Colonic mucosa (tissue), 4 donors: ENCODE results near the gene MACROD1. TPM values are rescaled to one million over a fixed set of nuclear protein-coding genes. Genes with fewer than 3 reads are reported as not detected.

ENCODE experiments used
- DNase-seq: peaks from one replicate; pipeline ENCODE4 v3.0.0-alpha.2; 2020
- H3K27ac ChIP-seq: fragments of 200-600 bp; one replicate; pipeline ENCODE4 v1.8.0; 2021
- H3K27me3 ChIP-seq: fragments of 200-600 bp; one replicate; pipeline ENCODE4 v1.8.0; 2021
- H3K36me3 ChIP-seq: fragments of 200-600 bp; one replicate; pipeline ENCODE4 v1.8.0; 2021
- H3K4me1 ChIP-seq: fragments of 200-600 bp; one replicate; pipeline ENCODE4 v1.8.0; 2021; ENCODE audit warnings: mild to moderate bottlenecking
- H3K4me3 ChIP-seq: fragments of 200-600 bp; one replicate; pipeline ENCODE4 v1.8.0; 2021
- H3K9ac ChIP-seq, 2 donors: one replicate each; pipeline ENCODE4 v1.7.0; 2013; ENCODE audit warnings: control low read depth in 2 of 2, low read depth in 2 of 2, low read length in 2 of 2
- H3K9me3 ChIP-seq: fragments of 200-600 bp; one replicate; pipeline ENCODE4 v1.8.0; 2021
- CTCF ChIP-seq: fragments of 200-600 bp; IDR thresholded peaks from one replicate; pipeline ENCODE4 v1.8.0; 2022; ENCODE audit warnings: antibody characterized with exemption, mild to moderate bottlenecking
- intact Hi-C: fragments of 100-400 bp; cut with DNase I; formaldehyde crosslinking; loops from one replicate; pipeline ENCODE4 v1.14.1; 2022
- total RNA-seq, 2 donors: library from RNA; stranded (reverse); fragmentation: NEBNext Ultra II Directional in 1 of 2; extraction: Animal tissue kit (Norgen Biotek cat#: 25700) in 1 of 2; gene quantifications; one replicate each; pipeline ENCODE4 v1.2.1, GENCODE V29; 2021
- donor health status: healthy.
- donor health status: DM: no; HTN: no; CAD: no.
- donor health status: DM: no; HTN: no; CAD: no.

The MACROD1 gene
- total RNA-seq, 2 donors from 2014 or later, result 18.6 to 22.9 TPM

GRCh38 chr11:64010783-64011182 lies 155.1 kb downstream of the MACROD1 start:
- H3K36me3 ChIP-seq, result no peaks in the 10 kb centered on the region
- H3K9ac ChIP-seq, result no peak overlapping the region
- TF ChIP-seq CTCF, result no peak
- H3K4me3 ChIP-seq, result no peak overlapping the region
- no peaks in the 10 kb centered on the region for H3K27me3 ChIP-seq
- no peak overlapping the region for H3K27ac ChIP-seq
- intact Hi-C loops, result no loop called here
- DNase-seq, result no peak
- no peaks in the 10 kb centered on the region for H3K9me3 ChIP-seq
- H3K4me1 ChIP-seq, result peaks cover 12% of the 10 kb centered on the region

- H3K9me3 ChIP-seq, result no peaks in the 10 kb centered on the region
- H3K27ac ChIP-seq, result no peak overlapping the region
- H3K9ac ChIP-seq, result no peak overlapping the region
- peaks cover 12% of the 10 kb centered on the region for H3K4me1 ChIP-seq
- H3K27me3 ChIP-seq, result no peaks in the 10 kb centered on the region
- intact Hi-C loops, result no loop called here
- no peak overlapping the region for H3K4me3 ChIP-seq
- no peaks in the 10 kb centered on the region for H3K36me3 ChIP-seq
- TF ChIP-seq CTCF, result no peak
- DNase-seq, result no peak
Measured at GRCh38 chr11:64009710-64010109, 156.2 kb downstream of the MACROD1 start.

GRCh38 chr11:64008914-64009633 lies 156.8 kb downstream of the MACROD1 start:
- intact Hi-C loops, result no loop called here
- no peak overlapping the region for H3K4me3 ChIP-seq
- no peaks in the 10 kb centered on the region for H3K27me3 ChIP-seq
- H3K36me3 ChIP-seq, result no peaks in the 10 kb centered on the region
- H3K9me3 ChIP-seq, result no peaks in the 10 kb centered on the region
- no peak overlapping the region for H3K9ac ChIP-seq
- peaks cover 12% of the 10 kb centered on the region for H3K4me1 ChIP-seq
- TF ChIP-seq CTCF, result no peak
- no peak overlapping the region for H3K27ac ChIP-seq
- DNase-seq, result no peak

- no peak overlapping the region for H3K27ac ChIP-seq
- H3K36me3 ChIP-seq, result no peaks in the 10 kb centered on the region
- H3K9ac ChIP-seq, result no peak overlapping the region
- DNase-seq, result no peak
- H3K4me1 ChIP-seq, result peaks cover 12% of the 10 kb centered on the region
- H3K4me3 ChIP-seq, result no peak overlapping the region
- intact Hi-C loops, result no loop called here
- no peak for TF ChIP-seq CTCF
- no peaks in the 10 kb centered on the region for H3K27me3 ChIP-seq
- H3K9me3 ChIP-seq, result no peaks in the 10 kb centered on the region
Measured at GRCh38 chr11:64008283-64008913, 157.5 kb downstream of the MACROD1 start.

GRCh38 chr11:64007629-64008282 lies 158.2 kb downstream of the MACROD1 start:
- H3K4me1 ChIP-seq, result peaks cover 12% of the 10 kb centered on the region
- peak overlapping the region in 1 of 2 donors; percentile 19 for H3K9ac ChIP-seq
- H3K27ac ChIP-seq, result no peak overlapping the region
- DNase-seq, result peak; percentile 70
- intact Hi-C loops, result no loop called here
- TF ChIP-seq CTCF, result peak; percentile 19
- H3K36me3 ChIP-seq, result no peaks in the 10 kb centered on the region
- H3K4me3 ChIP-seq, result peak overlapping the region; percentile 39
- no peaks in the 10 kb centered on the region for H3K27me3 ChIP-seq
- no peaks in the 10 kb centered on the region for H3K9me3 ChIP-seq
